K562 (cell line): Measurements from ENCODE around the gene METRNL. TPM values are rescaled to one million over a fixed set of nuclear protein-coding genes. Genes with fewer than 3 reads are reported as not detected.

Experiments used
- ATAC-seq: fragments of 200-7000 bp; cut with Tn5 transposase; 3 replicates; pipeline ENCODE4 v1.9.1; 2020; ENCODE audit warnings: moderate library complexity
- BruUV-seq: library from RNA; stranded (reverse); fragments of 400-500 nt; replicated peaks from 2 replicates; lab custom pipeline; 2021; lab: Mats Ljungman, UMichigan
- CTCF ChIA-PET: fragments of 300-600 bp; formaldehyde crosslinking; extraction: SDS; loops from one replicate; lab custom pipeline; 2021; ENCODE audit warnings: low intra/inter-chr PET ratio; lab: Yijun Ruan, JAX
- POLR2A ChIA-PET: fragments of 300-600, 350-650 bp; sonication (Branson Sonifier 250); formaldehyde crosslinking; extraction: SDS; loops from one replicate; lab custom pipeline; 2021; ENCODE audit warnings: antibody characterized with exemption, inconsistent platforms; lab: Yijun Ruan, JAX
- DNase-seq, 4 experiments: peaks; one replicate each; pipeline versions ENCODE4 v3.0.0 to v3.0.0-alpha.2; 2011 to 2018; ENCODE audit warnings: low spot score in 3 of 4, mixed read lengths in 3 of 4; ENCODE audit errors: extremely low read depth in 1 of 4
- FAIRE-seq: peaks from 2 replicates; lab custom pipeline; 2011; peaks lifted over from hg19 to GRCh38; lab: Jason Lieb, UNC
- H2AFZ ChIP-seq: 2 replicates; pipeline ENCODE4 v1.6.0; 2011; ENCODE audit warnings: low read depth, low read length, control low read depth, inconsistent platforms
- H3K27ac ChIP-seq: fragments of 200-600 bp; 3 replicates; pipeline ENCODE4 v1.8.0; 2011; ENCODE audit warnings: low read depth, mild to moderate bottlenecking, control low read depth, inconsistent platforms, low read length, moderate library complexity, mixed read lengths; ENCODE audit errors: extremely low read depth
- H3K27me3 ChIP-seq, 2 experiments: fragments of 300-600 bp in 1 of 2; 2 replicates in 1 of 2; 3 replicates in 1 of 2; pipeline versions ENCODE4 v1.6.0 to v1.8.0; 2011; ENCODE audit warnings: inconsistent platforms in 2 of 2, low read length in 2 of 2, mild to moderate bottlenecking in 1 of 2, mixed read lengths in 1 of 2, moderate library complexity in 1 of 2; ENCODE audit not compliant: control insufficient read depth in 2 of 2, insufficient read depth in 2 of 2
- H3K36me3 ChIP-seq: fragments of 300-600 bp; 3 replicates; pipeline ENCODE4 v1.8.0; 2011; ENCODE audit warnings: mild to moderate bottlenecking, low read length, inconsistent platforms; ENCODE audit not compliant: control insufficient read depth, insufficient read depth
- H3K4me1 ChIP-seq, 2 experiments: fragments of 200-600 bp in 1 of 2; replicated peaks in 1 of 2; 2 replicates in 1 of 2; 3 replicates in 1 of 2; pipeline versions ENCODE4 v1.5.1 to v1.8.0; 2011; ENCODE audit warnings: inconsistent platforms in 2 of 2, low read length in 2 of 2, mild to moderate bottlenecking in 1 of 2, mixed read lengths in 1 of 2, moderate library complexity in 1 of 2; ENCODE audit not compliant: control insufficient read depth in 2 of 2, insufficient read depth in 2 of 2
- H3K4me2 ChIP-seq: 2 replicates; pipeline ENCODE4 v1.6.1; 2011; ENCODE audit warnings: low read length, control low read depth, inconsistent platforms, mixed read lengths; ENCODE audit not compliant: insufficient read depth
- H3K4me3 ChIP-seq: fragments of 200-600 bp; sonication (generic), shearing (Covaris generic); 2 replicates; pipeline ENCODE4 v1.5.1; 2016; ENCODE audit warnings: control low read depth, inconsistent platforms
- H3K79me2 ChIP-seq: fragments of 200-600 bp; 3 replicates; pipeline ENCODE4 v1.8.0; 2011; ENCODE audit warnings: low read length, inconsistent platforms; ENCODE audit not compliant: control insufficient read depth, insufficient read depth
- H3K9ac ChIP-seq, 2 experiments: 2 replicates each; pipeline versions ENCODE4 v1.6.0 to v1.6.1; 2011; ENCODE audit warnings: low read depth in 2 of 2, low read length in 2 of 2, control low read depth in 1 of 2, inconsistent platforms in 1 of 2, mild to moderate bottlenecking in 1 of 2, mixed read lengths in 1 of 2; ENCODE audit not compliant: insufficient read depth in 1 of 2
- H3K9me1 ChIP-seq: one replicate; pipeline ENCODE4 v1.6.0; 2011; ENCODE audit warnings: inconsistent platforms, mild to moderate bottlenecking, low read length, moderate library complexity; ENCODE audit not compliant: control insufficient read depth, insufficient read depth
- H3K9me3 ChIP-seq: replicated peaks from 2 replicates; pipeline ENCODE4 v1.5.1; 2011; ENCODE audit warnings: low read depth, low read length, inconsistent platforms; ENCODE audit not compliant: control insufficient read depth, insufficient read depth
- H4K20me1 ChIP-seq: replicated peaks from 2 replicates; pipeline ENCODE4 v1.6.1; 2011; ENCODE audit warnings: low read length, inconsistent platforms, mixed read lengths; ENCODE audit not compliant: control insufficient read depth, insufficient read depth
- FOXM1 ChIP-seq, 2 experiments: fragments of 450-650 bp in 1 of 2; sonication (generic) in 1 of 2; formaldehyde crosslinking in 1 of 2; IDR thresholded peaks; 2 replicates each; pipeline versions ENCODE4 v1.6.1 to v1.9.0; 2017 to 2022; ENCODE audit warnings: low read depth in 2 of 2, mild to moderate bottlenecking in 2 of 2, missing genetic modification reagents in 1 of 2, moderate library complexity in 1 of 2
- ZBTB7A ChIP-seq: IDR thresholded peaks from 2 replicates; pipeline ENCODE4 v1.6.1; 2011; ENCODE audit warnings: low read depth, mild to moderate bottlenecking, low read length, moderate library complexity, borderline replicate concordance; ENCODE audit not compliant: control insufficient read depth
- ZNF165 ChIP-seq: fragments of 250-450 bp; sonication (Bioruptor Pico); IDR thresholded peaks from 2 replicates; pipeline ENCODE4 v1.4.0; 2020; ENCODE audit warnings: borderline replicate concordance
- WGBS: fragments of 100-300 bp; shearing (Covaris generic); methylation state at CpG from one replicate; pipeline ENCODE4 v1.1.6; 2016; ENCODE audit warnings: low coverage, mixed read lengths; ENCODE audit not compliant: insufficient coverage; ENCODE audit errors: missing lambda C conversion rate; 5-methylcytosine and 5-hydroxymethylcytosine counted together
- in situ Hi-C: fragments of 300-500 bp; cut with MboI; formaldehyde crosslinking; loops from 4 replicates; pipeline ENCODE4 v1.15.0; 2018; ENCODE audit warnings: inconsistent platforms, mixed read lengths
- intact Hi-C: fragments of 100-400 bp; cut with micrococcal nuclease; formaldehyde crosslinking; loops from 2 replicates; pipeline ENCODE4 v1.14.2; 2022
- polyA plus RNA-seq, 8 experiments: library from polyadenylated mRNA; depleted of rRNA in 4 of 8; stranded (reverse) in 5 of 8; unstranded in 3 of 8; fragments of >200 nt; fragmentation: Nextera tagmentation in 2 of 8; fragmentation: Illumina TruSeq in 1 of 8; extraction: Ambion mirVana in 2 of 8; extraction: Trizol in 1 of 8; gene quantifications; 2 replicates each; pipeline versions ENCODE4 v1.2.1 to v1.2.3, GENCODE V29; 2011 to 2014; ENCODE audit warnings: inconsistent platforms in 1 of 8, missing spikeins in 1 of 8
- total RNA-seq, 7 experiments: library from RNA; depleted of rRNA in 6 of 7; stranded (reverse); fragments of >200 nt in 6 of 7; fragmentation: Illumina TruSeq in 2 of 7; extraction: Trizol in 2 of 7; gene quantifications; 2 replicates each; pipeline versions ENCODE4 v1.2.1 to v1.2.3, GENCODE V29; 2011 to 2021; ENCODE audit warnings: low replicate concordance in 1 of 7

The METRNL gene
- total and polyA plus RNA-seq, 9 of the 15 experiments (the other 6 are each of a cell fraction or from before 2014, with no cell fraction given): 0.17 to 31.8 (median 2.9) TPM

- ChIA-PET POLR2A (interaction anchor here (1.3 kb wide), 1 partner anchor 10 kb away, joined by 10 read pairs; no protein-coding TSS in a partner anchor), CTCF (no interaction called here)
- Histone ChIP-seq H3K9me3 (no peaks in the 10 kb centered on the region), H3K4me3 (no peak overlapping the region), H3K79me2 (peaks cover 34% of the 10 kb centered on the region), H3K4me1 (peaks cover 11 to 76% of the 10 kb centered on the region in 2 experiments; a peak in 4 of 5 replicates), H4K20me1 (peaks cover 25% of the 10 kb centered on the region), H3K9ac (0 out of 4 replicates have a peak overlapping the region, but pooled peaks of 1 of the 2 experiments have one; percentile 5), H3K36me3 (peaks cover 60% of the 10 kb centered on the region; the same call in 2 of the 3 replicates), H3K27ac (no peak overlapping the region), H3K4me2 (no peak overlapping the region), H2AFZ (no peak overlapping the region), H3K27me3 (no peaks in the 10 kb centered on the region), H3K9me1 (peaks cover 7% of the 10 kb centered on the region)
- intact Hi-C loops (no loop called here), in situ Hi-C loops (no loop called here)
- TF ChIP-seq ZNF165 (CRISPR knock-in tag) (no peak), FOXM1 (IDR thresholded peaks at IDR 0.05; ENCODE audit: low read depth) (no peak), FOXM1 (CRISPR knock-in tag; IDR thresholded peaks at IDR 0.05; ENCODE audit: low read depth) (no peak), ZBTB7A (0 out of 2 replicates have a peak, but pooled peaks have one; percentile 26)
- FAIRE-seq (no peak), ATAC-seq (no peak), DNase-seq (no peak)
- 79% methylated on average over 8 of the region's 15 CpGs for WGBS
- BruUV-seq: no TSS peak
These were observed 9.5 kb downstream of the METRNL start for GRCh38 chr17:83088909-83089308.
